Epithelial cell of proximal tubule (primary cell): ENCODE results near the gene ALDH3B1. TPM values are rescaled to one million over a fixed set of nuclear protein-coding genes. Genes with fewer than 3 reads are reported as not detected.

Experiments used
- DNase-seq: peaks from one replicate; pipeline ENCODE4 v3.0.0-alpha.2; 2011; ENCODE audit warnings: low read depth
- H3K4me3 ChIP-seq: 2 replicates; pipeline ENCODE4 v1.5.1; 2011; ENCODE audit warnings: low read depth, mild to moderate bottlenecking, low read length
- total RNA-seq: library from RNA; depleted of rRNA; stranded (reverse); fragments of >200 nt; gene quantifications from 2 replicates; pipeline ENCODE4 v1.2.3, GENCODE V29; 2015
- TF ChIP-seq, protein P1 (sequence below): conservative IDR thresholded peaks from 2 replicates; pipeline ENCODE4 v1.5.1; 2012; ENCODE audit warnings: low read depth, mild to moderate bottlenecking, low read length

ALDH3B1 gene
- total RNA-seq, 1 donor from 2014 or later, result 3.9 TPM

DNA sequence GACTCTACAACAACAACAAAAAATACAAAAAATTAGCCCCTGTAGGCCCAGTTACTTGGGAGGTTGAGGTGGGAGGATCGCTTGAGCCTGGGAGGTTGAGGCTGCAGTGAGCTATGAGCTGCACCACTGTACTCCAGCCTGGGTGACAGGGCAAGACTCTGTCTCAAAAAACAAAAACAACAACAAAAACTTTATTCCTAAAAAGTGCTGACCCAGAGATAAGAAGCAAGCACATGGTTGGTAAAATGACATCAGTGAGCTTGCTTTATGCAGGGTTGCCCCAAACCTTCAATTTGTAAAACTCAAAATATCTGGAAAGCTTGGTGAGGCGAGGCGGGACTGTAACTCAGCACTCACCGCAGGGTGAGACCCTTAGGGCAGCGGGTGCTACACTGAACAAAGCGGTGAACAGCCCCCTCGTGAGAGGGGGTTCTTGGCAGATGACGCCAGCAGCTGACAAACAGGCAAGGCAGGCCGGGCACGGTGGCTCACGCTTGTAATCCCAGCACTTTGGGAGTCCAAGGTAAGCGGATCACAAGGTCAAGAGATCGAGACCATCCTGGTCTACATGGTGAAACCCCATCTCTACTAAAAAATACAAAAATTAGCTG is 25.2 kb downstream of the ALDH3B1 start:
- TF ChIP-seq, protein P1, sequence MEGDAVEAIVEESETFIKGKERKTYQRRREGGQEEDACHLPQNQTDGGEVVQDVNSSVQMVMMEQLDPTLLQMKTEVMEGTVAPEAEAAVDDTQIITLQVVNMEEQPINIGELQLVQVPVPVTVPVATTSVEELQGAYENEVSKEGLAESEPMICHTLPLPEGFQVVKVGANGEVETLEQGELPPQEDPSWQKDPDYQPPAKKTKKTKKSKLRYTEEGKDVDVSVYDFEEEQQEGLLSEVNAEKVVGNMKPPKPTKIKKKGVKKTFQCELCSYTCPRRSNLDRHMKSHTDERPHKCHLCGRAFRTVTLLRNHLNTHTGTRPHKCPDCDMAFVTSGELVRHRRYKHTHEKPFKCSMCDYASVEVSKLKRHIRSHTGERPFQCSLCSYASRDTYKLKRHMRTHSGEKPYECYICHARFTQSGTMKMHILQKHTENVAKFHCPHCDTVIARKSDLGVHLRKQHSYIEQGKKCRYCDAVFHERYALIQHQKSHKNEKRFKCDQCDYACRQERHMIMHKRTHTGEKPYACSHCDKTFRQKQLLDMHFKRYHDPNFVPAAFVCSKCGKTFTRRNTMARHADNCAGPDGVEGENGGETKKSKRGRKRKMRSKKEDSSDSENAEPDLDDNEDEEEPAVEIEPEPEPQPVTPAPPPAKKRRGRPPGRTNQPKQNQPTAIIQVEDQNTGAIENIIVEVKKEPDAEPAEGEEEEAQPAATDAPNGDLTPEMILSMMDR, result no peak
- DNase-seq, result no peak
- H3K4me3 ChIP-seq, result no peak overlapping the region

DNA sequence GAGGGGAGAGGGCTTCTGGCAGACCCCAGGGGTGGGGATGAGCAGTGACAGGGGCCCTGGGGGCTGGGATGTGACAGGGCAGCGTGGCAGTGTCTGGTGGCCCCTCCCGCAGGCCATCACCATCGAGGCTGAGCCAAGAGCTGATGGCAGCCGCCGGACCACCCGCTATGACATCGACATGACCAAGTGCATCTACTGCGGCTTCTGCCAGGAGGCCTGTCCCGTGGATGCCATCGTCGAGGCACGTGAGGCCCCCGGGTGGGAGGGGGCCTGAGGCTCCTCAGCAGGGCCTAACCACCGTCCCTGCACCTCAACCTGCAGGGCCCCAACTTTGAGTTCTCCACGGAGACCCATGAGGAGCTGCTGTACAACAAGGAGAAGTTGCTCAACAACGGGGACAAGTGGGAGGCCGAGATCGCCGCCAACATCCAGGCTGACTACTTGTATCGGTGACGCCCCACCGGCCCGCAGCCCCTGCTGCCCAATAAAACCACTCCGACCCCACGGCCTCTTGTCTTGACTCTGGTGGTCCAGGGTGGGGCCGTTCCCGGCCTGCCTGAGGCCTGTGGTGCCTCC is 26.1 kb downstream of the ALDH3B1 start:
- no peak for DNase-seq
- TF ChIP-seq, protein P1, result no peak
- no peak overlapping the region for H3K4me3 ChIP-seq

- no peak overlapping the region for H3K4me3 ChIP-seq
- no peak for DNase-seq
- TF ChIP-seq, protein P1, result no peak
Observed at GRCh38 chr11:68036717-68037239, 26.7 kb downstream of the ALDH3B1 start.

DNA sequence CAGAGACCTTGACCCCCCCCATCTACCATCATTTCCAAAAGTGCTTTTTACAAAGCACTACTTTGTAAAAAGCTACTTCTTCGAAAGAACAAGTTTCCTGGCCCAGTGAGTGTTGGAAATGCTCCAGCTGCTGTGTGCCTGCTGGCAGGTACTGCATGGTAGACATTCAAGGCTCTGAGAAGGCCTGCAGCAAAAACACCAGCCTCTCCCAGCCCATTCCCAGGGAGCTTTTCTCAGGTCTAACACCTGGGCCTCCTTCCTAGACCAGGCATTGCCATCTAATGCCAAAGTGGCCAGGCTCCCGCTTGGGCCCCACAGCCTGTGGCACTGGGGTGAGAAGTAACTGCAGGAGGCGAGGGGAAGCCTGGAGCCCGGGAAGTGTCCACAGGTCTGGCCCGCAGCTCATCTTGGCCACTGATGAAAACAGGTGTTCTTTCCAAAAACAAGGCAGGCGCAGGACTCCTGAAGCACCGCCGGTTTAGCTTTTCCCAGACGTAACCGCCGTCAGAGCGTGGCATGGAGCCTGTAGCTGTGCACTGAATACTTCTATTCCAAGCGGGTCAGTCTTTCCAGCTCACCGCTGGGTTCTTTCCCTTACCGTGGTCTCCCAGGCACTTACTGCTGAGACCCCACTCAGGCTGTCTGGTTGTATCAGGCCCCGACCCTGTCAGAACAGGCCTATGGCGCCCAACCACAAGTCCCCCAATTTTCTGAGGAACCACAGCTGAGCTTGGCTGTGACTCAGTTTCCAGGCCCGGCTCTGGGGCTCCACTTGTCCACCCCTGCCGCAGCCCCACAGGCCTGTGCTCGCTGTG is 27.5 kb downstream of the ALDH3B1 start:
- no peak for DNase-seq
- no peak overlapping the region for H3K4me3 ChIP-seq
- TF ChIP-seq, protein P1, result no peak

- no peak for DNase-seq
- H3K4me3 ChIP-seq, result peak overlapping the region; percentile 82
- TF ChIP-seq, protein P1, result no peak
Observed at GRCh38 chr11:68038226-68038717, 28.1 kb downstream of the ALDH3B1 start.

DNA sequence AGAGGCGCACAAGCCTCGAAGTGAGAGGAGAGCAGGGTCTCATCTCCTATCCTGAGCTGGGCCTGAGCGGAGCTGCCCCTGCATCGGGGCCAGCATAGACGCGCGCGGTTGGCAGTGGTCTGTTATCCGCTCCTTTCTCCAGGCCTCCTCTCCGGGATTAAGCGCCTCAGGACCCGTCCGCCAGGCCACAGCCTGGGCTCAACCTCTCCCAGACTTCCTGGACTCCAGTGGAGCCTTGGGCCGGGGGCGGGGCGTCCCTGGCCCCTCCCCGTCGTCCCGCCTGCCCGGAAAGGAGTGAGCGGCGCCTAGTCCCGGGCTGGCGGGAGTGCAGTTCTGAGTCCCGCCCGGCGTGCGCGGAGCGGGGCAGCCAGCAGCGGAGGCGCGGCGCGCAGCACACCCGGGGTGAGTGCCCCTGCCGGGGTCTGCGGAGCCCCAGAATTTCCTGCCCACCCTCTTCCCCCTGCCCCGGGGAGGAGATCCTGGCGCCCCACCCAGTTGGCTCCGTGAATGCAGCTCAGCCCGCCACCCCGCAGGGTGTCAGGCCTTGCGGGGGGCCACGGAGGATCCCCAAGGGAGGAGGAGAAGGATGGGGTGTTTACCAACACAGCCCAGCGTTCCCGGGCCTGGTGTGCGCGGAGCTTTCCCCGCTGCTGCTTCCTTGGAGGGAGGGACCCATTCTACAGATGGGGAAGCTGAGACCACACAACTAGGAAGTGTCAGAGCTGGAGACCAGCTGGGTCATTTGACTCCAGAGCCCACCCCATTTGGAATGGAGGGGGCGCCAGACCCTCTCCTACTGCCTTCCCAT is 28.8 kb downstream of the ALDH3B1 start, which contains the start of gene TCIRG1:
Gene TCIRG1 (plus strand): TSS at position 308 of the 808 bp plus-strand sequence. CDS start 2,247 bp downstream, outside the sequence.
- TF ChIP-seq, protein P1, result no peak
- no peak for DNase-seq
- H3K4me3 ChIP-seq, result peak within 1 kb of the TSS; percentile 82
